ENCODE data around the gene FBXO10.

- TF ChIP-seq, protein P1, sequence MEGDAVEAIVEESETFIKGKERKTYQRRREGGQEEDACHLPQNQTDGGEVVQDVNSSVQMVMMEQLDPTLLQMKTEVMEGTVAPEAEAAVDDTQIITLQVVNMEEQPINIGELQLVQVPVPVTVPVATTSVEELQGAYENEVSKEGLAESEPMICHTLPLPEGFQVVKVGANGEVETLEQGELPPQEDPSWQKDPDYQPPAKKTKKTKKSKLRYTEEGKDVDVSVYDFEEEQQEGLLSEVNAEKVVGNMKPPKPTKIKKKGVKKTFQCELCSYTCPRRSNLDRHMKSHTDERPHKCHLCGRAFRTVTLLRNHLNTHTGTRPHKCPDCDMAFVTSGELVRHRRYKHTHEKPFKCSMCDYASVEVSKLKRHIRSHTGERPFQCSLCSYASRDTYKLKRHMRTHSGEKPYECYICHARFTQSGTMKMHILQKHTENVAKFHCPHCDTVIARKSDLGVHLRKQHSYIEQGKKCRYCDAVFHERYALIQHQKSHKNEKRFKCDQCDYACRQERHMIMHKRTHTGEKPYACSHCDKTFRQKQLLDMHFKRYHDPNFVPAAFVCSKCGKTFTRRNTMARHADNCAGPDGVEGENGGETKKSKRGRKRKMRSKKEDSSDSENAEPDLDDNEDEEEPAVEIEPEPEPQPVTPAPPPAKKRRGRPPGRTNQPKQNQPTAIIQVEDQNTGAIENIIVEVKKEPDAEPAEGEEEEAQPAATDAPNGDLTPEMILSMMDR (IDR thresholded peaks at IDR 0.05): no peak
- TF ChIP-seq POLR2AphosphoS5 (IDR thresholded peaks at IDR 0.05): peak in 2 of 3 donors; percentile 2 to 45
- no peak for TF ChIP-seq EP300 (IDR thresholded peaks at IDR 0.05; ENCODE audit: low read depth)
- no peak for TF ChIP-seq POLR2A (IDR thresholded peaks at IDR 0.05)
Observed at GRCh38 chr9:37583522-37584121, 7.4 kb upstream of the FBXO10 start.
